Adrenal gland (tissue), 12 donors: ENCODE measurements around the gene RASA3. TPM values are rescaled to one million over a fixed set of nuclear protein-coding genes. Genes with fewer than 3 reads are reported as not detected.
"Not testable (repeated sequence)": the region's sequence is repeated elsewhere in the genome, so short reads cannot be mapped to it uniquely, and the experiment has no call there.

ENCODE experiments used
- DNase-seq, 7 donors: peaks; one replicate each; pipeline ENCODE4 v3.0.0-alpha.2; 2019 to 2020
- H3K27ac ChIP-seq, 5 donors: fragments of 200-600 bp; sonication (generic) in 4 of 5; 1 replicate in 3 of 5; 2 replicates in 2 of 5; pipeline versions ENCODE4 v1.5.1 to v1.8.0; 2016 to 2020; ENCODE audit warnings: mild to moderate bottlenecking in 1 of 5
- H3K27me3 ChIP-seq: fragments of 200-600 bp; 2 replicates; pipeline ENCODE4 v1.8.0; 2021
- H3K36me3 ChIP-seq, 2 donors: fragments of 200-600 bp; replicated peaks in 1 of 2; 1 replicate in 1 of 2; 2 replicates in 1 of 2; pipeline versions ENCODE4 v1.5.1 to v1.8.0; 2018 to 2022
- H3K4me1 ChIP-seq, 2 donors: fragments of 200-600 bp; replicated peaks in 1 of 2; 1 replicate in 1 of 2; 2 replicates in 1 of 2; pipeline versions ENCODE4 v1.5.1 to v1.8.0; 2018 to 2021
- H3K4me3 ChIP-seq, 4 donors: fragments of 200-600 bp; sonication (generic) in 3 of 4; one replicate each; pipeline ENCODE4 v1.5.1; 2016 to 2018
- H3K9me3 ChIP-seq, 3 donors: fragments of 200-600 bp; sonication (generic) in 1 of 3; replicated peaks in 1 of 3; 1 replicate in 2 of 3; 2 replicates in 1 of 3; pipeline versions ENCODE4 v1.5.1 to v1.8.0; 2016 to 2021
- POLR2A ChIP-seq, 2 donors: fragments of 450-650 bp; IDR thresholded peaks; one replicate each; pipeline ENCODE4 v1.6.1; 2017; ENCODE audit warnings: antibody characterized with exemption in 2 of 2, mild to moderate bottlenecking in 2 of 2, moderate library complexity in 1 of 2
- WGBS, 4 donors: extraction: QIAGEN DNeasy Blood & Tissue Kit in 2 of 4; methylation state at CpG; one replicate each; pipeline versions ENCODE4 v1.1.5 to v1.1.7; 2013 to 2017; 5-methylcytosine and 5-hydroxymethylcytosine counted together
- intact Hi-C, 2 donors: fragments of 100-400 bp; cut with DNase I; formaldehyde crosslinking; loops; one replicate each; pipeline versions ENCODE4 v1.14.1 to v1.15.0; 2022 to 2023
- polyA plus RNA-seq, 3 donors: library from polyadenylated mRNA; stranded (reverse); fragments of 200-250 nt in 2 of 3; fragments of 350-450 nt in 1 of 3; fragmentation: Illumina TruSeq in 1 of 3; extraction: RNeasy Lipid Tissue Mini Kit (QIAGEN cat#74804) in 1 of 3; gene quantifications; one replicate each; pipeline ENCODE4 v1.2.3, GENCODE V29; 2013 to 2014
- total RNA-seq, 9 donors: library from RNA; depleted of rRNA in 4 of 9; stranded (reverse); fragments of >200 nt in 4 of 9; fragments of 120-200 nt in 1 of 9; fragmentation: NEBNext Ultra II Directional in 1 of 9; extraction: Animal tissue kit (Norgen Biotek cat#: 25700) in 1 of 9; gene quantifications; one replicate each; pipeline versions ENCODE4 v1.1.0 to v1.2.4, GENCODE V29; 2013 to 2023
- TF ChIP-seq, protein P1 (sequence below), 6 experiments: fragments of 450-650 bp in 4 of 6; fragments of 200-600 bp in 2 of 6; sonication (generic) in 1 of 6; IDR thresholded peaks; 1 replicate in 5 of 6; 2 replicates in 1 of 6; pipeline versions ENCODE4 v1.5.1 to v1.8.0; 2016 to 2021; ENCODE audit warnings: antibody characterized with exemption in 6 of 6, mild to moderate bottlenecking in 2 of 6, moderate library complexity in 1 of 6
- donor health status: healthy with polysubstance abuse.
- donor health status: Bipolar disorder and iron deficiency.
- donor health status: DM: yes; HTN: yes; CAD: no.
- donor health status: DM: no; HTN: no; CAD: no.
- donor health status: DM: no; HTN: no; CAD: no.
- donor health status: DM: yes; HTN: yes; CAD: no.

Gene RASA3
- total and polyA plus RNA-seq, 12 donors, result 2.2 to 11.7 (median 7.3) TPM

DNA sequence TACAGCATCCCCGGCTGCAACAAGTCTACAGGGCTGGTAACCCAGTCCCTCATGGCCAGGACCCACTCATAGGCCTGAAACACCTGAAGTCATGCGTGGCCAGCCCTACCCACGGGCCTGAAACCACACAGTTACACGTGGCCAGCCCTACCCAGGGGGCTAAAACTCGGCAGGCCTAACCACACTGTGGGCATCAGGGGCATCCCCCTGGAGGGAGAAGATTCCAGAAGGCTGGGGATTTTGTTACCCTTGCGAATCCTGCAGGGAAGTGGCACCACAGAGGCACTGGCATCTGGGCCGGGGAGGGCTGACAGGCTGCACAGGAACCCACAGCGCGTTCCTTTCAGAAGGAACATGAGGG, 110.1 kb downstream of the RASA3 start:
- DNase-seq, result no peak
- H3K27me3 ChIP-seq, result no peaks in the 10 kb centered on the region
- no peak overlapping the region for H3K27ac ChIP-seq
- H3K4me1 ChIP-seq, result peaks cover 0 to 17% of the 10 kb centered on the region in 2 donors
- peaks cover 0 to 8% of the 10 kb centered on the region in 2 donors for H3K36me3 ChIP-seq
- intact Hi-C loops, result no loop called here
- WGBS, 4 donors, result 78 to 96% (median 84%) methylated on average over 4 to 9 of the region's 9 CpGs
- TF ChIP-seq, protein P1, sequence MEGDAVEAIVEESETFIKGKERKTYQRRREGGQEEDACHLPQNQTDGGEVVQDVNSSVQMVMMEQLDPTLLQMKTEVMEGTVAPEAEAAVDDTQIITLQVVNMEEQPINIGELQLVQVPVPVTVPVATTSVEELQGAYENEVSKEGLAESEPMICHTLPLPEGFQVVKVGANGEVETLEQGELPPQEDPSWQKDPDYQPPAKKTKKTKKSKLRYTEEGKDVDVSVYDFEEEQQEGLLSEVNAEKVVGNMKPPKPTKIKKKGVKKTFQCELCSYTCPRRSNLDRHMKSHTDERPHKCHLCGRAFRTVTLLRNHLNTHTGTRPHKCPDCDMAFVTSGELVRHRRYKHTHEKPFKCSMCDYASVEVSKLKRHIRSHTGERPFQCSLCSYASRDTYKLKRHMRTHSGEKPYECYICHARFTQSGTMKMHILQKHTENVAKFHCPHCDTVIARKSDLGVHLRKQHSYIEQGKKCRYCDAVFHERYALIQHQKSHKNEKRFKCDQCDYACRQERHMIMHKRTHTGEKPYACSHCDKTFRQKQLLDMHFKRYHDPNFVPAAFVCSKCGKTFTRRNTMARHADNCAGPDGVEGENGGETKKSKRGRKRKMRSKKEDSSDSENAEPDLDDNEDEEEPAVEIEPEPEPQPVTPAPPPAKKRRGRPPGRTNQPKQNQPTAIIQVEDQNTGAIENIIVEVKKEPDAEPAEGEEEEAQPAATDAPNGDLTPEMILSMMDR (IDR thresholded peaks at IDR 0.05), result no peak
- no peak for TF ChIP-seq POLR2A (IDR thresholded peaks at IDR 0.05)
- no peak overlapping the region for H3K4me3 ChIP-seq
- no peaks in the 10 kb centered on the region for H3K9me3 ChIP-seq

DNA sequence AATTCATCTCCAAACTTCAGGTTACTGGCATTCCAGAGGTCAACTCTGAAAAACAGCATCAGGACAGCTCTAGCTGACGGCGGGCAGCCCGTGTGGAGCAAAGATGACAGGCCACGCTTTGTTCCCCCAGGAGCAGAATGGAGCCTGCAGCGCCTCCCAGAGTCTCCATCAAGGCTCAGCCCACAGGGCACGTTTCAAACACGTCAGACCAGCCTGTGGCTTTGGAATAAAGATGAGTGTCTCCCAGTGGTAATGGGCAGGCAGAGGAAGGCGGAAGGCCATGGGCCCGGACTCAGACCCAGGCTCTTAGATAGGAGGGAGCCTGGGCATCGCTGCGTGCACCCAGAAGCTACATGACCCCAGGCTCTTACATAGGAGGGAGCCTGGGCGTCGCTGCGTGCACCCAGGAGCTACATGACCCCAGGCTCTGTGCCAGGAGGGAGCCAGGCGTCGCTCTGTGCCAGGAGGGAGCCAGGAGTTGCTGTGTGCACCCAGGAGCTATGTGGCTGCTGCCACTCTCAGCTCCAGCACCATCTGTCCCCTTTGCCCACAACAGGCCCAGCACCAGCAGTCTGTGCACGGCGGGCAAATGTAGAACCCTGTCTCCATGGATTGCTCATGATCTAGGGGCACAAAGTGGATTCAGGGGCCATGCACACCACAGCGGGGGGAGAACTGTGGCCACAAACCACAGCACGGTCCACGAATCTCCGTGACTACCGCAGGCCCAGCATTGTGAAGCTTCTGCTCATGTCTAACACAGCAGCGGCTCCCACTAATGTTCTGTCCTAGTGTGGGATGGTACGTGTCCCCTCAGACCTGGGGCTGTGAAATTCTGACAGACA, 110.7 kb downstream of the RASA3 start:
- Histone ChIP-seq H3K36me3 (peaks cover 0 to 8% of the 10 kb centered on the region in 2 donors), H3K9me3 (no peaks in the 10 kb centered on the region)

DNA sequence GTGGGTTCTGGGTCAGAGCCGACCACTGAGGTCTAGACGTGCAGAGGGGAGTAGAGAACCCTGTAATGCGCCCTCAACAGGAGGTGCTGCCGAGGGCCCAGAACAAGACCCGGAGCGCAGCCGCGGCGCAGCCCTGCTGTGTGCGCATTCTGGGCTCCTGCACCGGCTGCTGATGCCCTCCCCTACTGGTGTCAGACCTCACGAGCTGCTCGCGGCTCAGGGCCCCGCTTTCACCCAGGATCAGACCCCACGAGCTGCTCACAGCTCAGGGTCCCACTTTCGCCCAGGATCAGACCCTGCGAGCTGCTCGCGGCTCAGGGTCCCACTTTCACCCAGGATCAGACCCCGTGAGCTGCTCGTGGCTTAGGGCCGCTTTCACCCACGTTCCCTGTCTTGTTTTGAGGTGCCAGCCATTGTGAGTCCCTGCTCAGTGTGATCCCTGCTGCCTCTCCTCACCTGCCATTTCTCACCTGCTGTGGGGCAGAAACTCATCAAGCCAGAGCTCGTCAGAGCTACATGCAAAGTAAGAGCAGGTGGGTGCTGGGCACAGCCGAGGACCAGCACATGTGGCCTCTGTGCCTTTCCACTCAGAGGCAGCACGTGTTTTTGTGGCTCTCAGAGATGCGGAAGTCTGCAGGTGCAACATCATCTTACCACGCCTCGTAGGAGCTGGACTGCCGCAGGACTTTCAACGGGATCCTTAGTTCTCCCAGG, 111.5 kb downstream of the RASA3 start:
- Histone ChIP-seq H3K4me1 (peaks cover 0 to 6% of the 10 kb centered on the region in 2 donors), H3K27me3 (no peaks in the 10 kb centered on the region), H3K27ac (no peak overlapping the region), H3K9me3 (no peaks in the 10 kb centered on the region), H3K36me3 (peaks cover 0 to 16% of the 10 kb centered on the region in 2 donors), H3K4me3 (no peak overlapping the region)
- no peak for DNase-seq
- WGBS, 4 donors, result 89 to 94% (median 92%) methylated on average over 21 to 32 of the region's 32 CpGs
- intact Hi-C loops, result no loop called here
- no peak for TF ChIP-seq POLR2A (IDR thresholded peaks at IDR 0.05)
- TF ChIP-seq, protein P1 (IDR thresholded peaks at IDR 0.05), result no peak

More for the DNA sequence above, 110.7 kb downstream of the RASA3 start:
- 75 to 90% (median 85%) methylated on average over 8 to 25 of the region's 25 CpGs for WGBS, 4 donors
- Histone ChIP-seq H3K27me3 (no peaks in the 10 kb centered on the region), H3K4me3 (no peak overlapping the region), H3K4me1 (peaks cover 0 to 14% of the 10 kb centered on the region in 2 donors), H3K27ac (no peak overlapping the region)
- no peak for TF ChIP-seq POLR2A (IDR thresholded peaks at IDR 0.05)
- TF ChIP-seq, protein P1 (IDR thresholded peaks at IDR 0.05), result no peak
- no peak for DNase-seq
- intact Hi-C loops, result no loop called here

DNA sequence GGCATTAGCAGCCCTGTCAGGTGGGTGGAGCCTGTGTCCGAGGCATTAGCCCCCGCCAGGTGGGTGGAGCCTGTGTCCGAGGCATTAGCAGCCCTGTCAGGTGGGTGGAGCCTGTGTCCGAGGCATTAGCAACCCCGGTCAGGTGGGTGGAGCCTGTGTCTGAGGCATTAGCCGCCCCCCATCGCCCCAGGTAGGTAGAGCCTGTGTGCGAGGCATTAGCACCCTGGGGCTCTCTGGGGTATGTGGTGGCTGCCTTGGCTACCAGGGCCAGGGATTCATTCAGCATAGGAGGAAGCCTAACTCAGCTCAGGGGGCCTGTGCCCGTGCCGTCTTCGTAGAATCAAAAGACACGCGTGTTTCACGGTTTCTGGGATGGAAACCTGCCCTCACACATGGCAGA, 112.3 kb downstream of the RASA3 start:
- H3K27ac ChIP-seq, intact Hi-C loops, H3K4me3 ChIP-seq, H3K4me1 ChIP-seq, H3K9me3 ChIP-seq, DNase-seq, H3K27me3 ChIP-seq: not testable (repeated sequence)
- H3K36me3 ChIP-seq, result peaks cover 0 to 23% of the 10 kb centered on the region in 2 donors
- 91 to 100% (median 94%) methylated on average over 3 to 11 of the region's 14 CpGs for WGBS, 4 donors
